Panc1 (cell line): Measurements from ENCODE around the gene MYO18B.

Experiments
- POLR2AphosphoS5 ChIP-seq: IDR thresholded peaks from 2 replicates; pipeline ENCODE4 v1.6.1; 2012; ENCODE audit warnings: mild to moderate bottlenecking, low read depth, low read length, moderate library complexity
- SIN3A ChIP-seq: IDR thresholded peaks from 2 replicates; pipeline ENCODE4 v1.6.1; 2012; ENCODE audit warnings: low read depth, mild to moderate bottlenecking, low read length, moderate library complexity, borderline replicate concordance; ENCODE audit not compliant: insufficient read depth
- TF ChIP-seq, protein P1 (sequence below): fragments of 450-650 bp; IDR thresholded peaks from 2 replicates; pipeline ENCODE4 v1.5.1; 2017; ENCODE audit warnings: mild to moderate bottlenecking
- TF ChIP-seq, protein P2 (sequence below), 2 experiments: IDR thresholded peaks; 2 replicates each; pipeline ENCODE4 v1.6.1; 2011 to 2012; ENCODE audit warnings: low read depth in 2 of 2, control low read depth in 1 of 2, low read length in 1 of 2, mild to moderate bottlenecking in 1 of 2, moderate library complexity in 1 of 2; ENCODE audit not compliant: insufficient read depth in 1 of 2

DNA sequence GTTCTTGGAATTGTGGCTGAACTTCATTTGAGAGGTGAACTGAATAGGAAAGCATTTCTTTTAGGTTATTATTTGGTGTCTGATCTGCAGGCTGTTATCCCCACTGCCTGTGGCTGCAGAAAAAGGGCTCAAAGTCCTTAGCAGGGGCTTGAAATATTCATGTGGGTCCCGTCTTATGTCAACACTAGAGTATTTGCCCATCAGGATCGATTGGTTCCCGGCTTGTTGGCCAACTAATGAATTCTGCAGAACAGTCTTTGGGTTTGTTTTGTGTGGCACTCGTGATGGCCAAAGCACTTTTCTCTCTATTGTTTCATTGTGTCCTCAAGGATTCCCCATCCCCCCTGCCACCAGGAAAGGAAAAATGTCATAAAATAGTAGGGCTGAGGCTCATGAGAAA, 211.9 kb downstream of the MYO18B start:
- TF ChIP-seq, protein P1, sequence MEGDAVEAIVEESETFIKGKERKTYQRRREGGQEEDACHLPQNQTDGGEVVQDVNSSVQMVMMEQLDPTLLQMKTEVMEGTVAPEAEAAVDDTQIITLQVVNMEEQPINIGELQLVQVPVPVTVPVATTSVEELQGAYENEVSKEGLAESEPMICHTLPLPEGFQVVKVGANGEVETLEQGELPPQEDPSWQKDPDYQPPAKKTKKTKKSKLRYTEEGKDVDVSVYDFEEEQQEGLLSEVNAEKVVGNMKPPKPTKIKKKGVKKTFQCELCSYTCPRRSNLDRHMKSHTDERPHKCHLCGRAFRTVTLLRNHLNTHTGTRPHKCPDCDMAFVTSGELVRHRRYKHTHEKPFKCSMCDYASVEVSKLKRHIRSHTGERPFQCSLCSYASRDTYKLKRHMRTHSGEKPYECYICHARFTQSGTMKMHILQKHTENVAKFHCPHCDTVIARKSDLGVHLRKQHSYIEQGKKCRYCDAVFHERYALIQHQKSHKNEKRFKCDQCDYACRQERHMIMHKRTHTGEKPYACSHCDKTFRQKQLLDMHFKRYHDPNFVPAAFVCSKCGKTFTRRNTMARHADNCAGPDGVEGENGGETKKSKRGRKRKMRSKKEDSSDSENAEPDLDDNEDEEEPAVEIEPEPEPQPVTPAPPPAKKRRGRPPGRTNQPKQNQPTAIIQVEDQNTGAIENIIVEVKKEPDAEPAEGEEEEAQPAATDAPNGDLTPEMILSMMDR: no peak
- TF ChIP-seq POLR2AphosphoS5: no peak
- TF ChIP-seq, protein P2, sequence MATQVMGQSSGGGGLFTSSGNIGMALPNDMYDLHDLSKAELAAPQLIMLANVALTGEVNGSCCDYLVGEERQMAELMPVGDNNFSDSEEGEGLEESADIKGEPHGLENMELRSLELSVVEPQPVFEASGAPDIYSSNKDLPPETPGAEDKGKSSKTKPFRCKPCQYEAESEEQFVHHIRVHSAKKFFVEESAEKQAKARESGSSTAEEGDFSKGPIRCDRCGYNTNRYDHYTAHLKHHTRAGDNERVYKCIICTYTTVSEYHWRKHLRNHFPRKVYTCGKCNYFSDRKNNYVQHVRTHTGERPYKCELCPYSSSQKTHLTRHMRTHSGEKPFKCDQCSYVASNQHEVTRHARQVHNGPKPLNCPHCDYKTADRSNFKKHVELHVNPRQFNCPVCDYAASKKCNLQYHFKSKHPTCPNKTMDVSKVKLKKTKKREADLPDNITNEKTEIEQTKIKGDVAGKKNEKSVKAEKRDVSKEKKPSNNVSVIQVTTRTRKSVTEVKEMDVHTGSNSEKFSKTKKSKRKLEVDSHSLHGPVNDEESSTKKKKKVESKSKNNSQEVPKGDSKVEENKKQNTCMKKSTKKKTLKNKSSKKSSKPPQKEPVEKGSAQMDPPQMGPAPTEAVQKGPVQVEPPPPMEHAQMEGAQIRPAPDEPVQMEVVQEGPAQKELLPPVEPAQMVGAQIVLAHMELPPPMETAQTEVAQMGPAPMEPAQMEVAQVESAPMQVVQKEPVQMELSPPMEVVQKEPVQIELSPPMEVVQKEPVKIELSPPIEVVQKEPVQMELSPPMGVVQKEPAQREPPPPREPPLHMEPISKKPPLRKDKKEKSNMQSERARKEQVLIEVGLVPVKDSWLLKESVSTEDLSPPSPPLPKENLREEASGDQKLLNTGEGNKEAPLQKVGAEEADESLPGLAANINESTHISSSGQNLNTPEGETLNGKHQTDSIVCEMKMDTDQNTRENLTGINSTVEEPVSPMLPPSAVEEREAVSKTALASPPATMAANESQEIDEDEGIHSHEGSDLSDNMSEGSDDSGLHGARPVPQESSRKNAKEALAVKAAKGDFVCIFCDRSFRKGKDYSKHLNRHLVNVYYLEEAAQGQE (IDR thresholded peaks at IDR 0.05; ENCODE audit: insufficient read depth in 1 of 2, low read depth in 2 of 2, low read length in 1 of 2): no peak
- TF ChIP-seq SIN3A: no peak
